Measurements from ENCODE around the gene CHST9. TPM values are rescaled to one million over a fixed set of nuclear protein-coding genes. Genes with fewer than 3 reads are reported as not detected.

CHST9 gene
- not detected for total RNA-seq

GRCh38 chr18:27185025-27185763 lies at the start of gene CHST9:
Gene CHST9, minus strand, starts transcription at chr18:27185308. Its CDS starts 42,499 bp downstream, at chr18:27142809.

GRCh38 chr18:26865557-26865956 lies 319.6 kb downstream of the CHST9 start, which contains the start of gene AQP4:
Gene AQP4, minus strand, starts transcription at chr18:26865707. Its CDS starts 18 bp downstream, at chr18:26865689.

